Lung microvascular endothelial cell (primary cell): Measurements from ENCODE around the gene DLL4. TPM values are rescaled to one million over a fixed set of nuclear protein-coding genes. Genes with fewer than 3 reads are reported as not detected.

Experiments used
- DNase-seq, 2 donors: peaks; one replicate each; pipeline versions ENCODE4 v3.0.0 to v3.0.0-alpha.2; 2010; ENCODE audit warnings: low read depth in 2 of 2
- total RNA-seq: library from RNA; depleted of rRNA; stranded (reverse); fragments of >200 nt; gene quantifications from 2 replicates; pipeline ENCODE4 v1.2.1, GENCODE V29; 2014

Gene DLL4
- total RNA-seq, 1 donor from 2014 or later: 48.0 TPM

DNA sequence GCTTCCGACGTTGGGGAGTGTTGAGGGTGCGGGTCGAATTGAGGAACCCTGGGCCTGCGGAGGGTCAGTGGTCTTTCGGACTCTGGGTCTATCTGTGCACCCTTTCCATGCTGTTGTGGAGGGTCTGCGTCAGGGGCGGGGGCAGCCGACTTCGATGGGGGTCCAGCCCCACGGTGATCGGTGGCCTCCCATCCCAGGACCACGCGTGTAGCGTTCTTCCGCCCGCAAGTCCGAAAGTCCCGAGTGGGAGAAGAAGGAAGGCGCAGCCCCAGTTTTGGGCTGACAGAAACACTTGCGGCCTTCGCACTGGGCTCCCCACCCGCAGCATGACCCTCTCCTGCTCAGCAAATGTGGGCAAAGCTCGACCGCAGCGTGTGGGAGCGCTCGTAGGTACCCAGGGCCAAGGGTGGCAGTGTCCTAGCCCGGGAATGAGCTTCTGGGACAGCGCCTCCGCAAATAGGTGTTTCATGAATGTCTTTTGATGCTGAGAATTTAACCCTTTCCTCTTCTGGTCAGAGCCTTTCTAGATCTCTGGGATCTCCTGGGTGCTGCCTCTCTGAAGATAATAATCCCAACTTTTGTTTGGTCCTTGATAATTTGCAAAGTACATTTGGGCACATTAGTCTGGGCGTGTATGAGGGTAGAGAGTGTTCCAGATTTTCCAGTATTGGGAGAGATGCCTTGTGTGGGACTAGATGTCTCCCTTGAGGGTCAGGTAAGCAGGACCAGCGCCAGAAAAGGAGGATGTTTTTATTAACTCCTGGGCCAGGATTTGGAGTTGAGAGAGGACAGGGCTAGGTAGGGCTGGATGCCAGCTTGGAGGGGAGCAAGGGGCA is 2.3 kb upstream of the DLL4 start:
- DNase-seq: no peak

DNA sequence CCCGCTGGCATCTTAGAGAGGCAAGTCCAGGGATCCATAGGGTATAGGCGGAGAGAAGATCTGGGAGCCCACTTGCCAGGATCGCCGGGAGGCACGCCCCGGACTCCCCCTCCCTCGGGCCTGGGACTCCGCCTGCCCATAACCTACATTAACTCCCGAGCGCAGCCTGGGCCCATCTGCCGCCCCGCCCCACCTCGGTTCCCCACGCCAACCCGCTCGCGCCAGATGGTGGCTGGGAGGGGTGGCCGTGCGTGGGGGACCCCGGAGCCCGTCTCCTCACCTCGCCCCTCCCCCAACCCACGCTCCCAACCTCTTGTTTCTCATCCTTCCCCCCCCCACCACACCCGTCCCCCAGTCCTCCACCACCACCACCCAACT is 1.7 kb upstream of the DLL4 start:
- DNase-seq: no peak

- DNase-seq: peak in 1 of 2 donors; percentile 31
Measured at GRCh38 chr15:40927873-40928806, 1.0 kb upstream of the DLL4 start.

- DNase-seq: peak; percentile 64 to 77
Measured at GRCh38 chr15:40929660-40930429, 705 bp downstream of the DLL4 start.

- DNase-seq: peak; percentile 97 to 100
Measured at GRCh38 chr15:40930430-40931299, 1.5 kb downstream of the DLL4 start.

DNA sequence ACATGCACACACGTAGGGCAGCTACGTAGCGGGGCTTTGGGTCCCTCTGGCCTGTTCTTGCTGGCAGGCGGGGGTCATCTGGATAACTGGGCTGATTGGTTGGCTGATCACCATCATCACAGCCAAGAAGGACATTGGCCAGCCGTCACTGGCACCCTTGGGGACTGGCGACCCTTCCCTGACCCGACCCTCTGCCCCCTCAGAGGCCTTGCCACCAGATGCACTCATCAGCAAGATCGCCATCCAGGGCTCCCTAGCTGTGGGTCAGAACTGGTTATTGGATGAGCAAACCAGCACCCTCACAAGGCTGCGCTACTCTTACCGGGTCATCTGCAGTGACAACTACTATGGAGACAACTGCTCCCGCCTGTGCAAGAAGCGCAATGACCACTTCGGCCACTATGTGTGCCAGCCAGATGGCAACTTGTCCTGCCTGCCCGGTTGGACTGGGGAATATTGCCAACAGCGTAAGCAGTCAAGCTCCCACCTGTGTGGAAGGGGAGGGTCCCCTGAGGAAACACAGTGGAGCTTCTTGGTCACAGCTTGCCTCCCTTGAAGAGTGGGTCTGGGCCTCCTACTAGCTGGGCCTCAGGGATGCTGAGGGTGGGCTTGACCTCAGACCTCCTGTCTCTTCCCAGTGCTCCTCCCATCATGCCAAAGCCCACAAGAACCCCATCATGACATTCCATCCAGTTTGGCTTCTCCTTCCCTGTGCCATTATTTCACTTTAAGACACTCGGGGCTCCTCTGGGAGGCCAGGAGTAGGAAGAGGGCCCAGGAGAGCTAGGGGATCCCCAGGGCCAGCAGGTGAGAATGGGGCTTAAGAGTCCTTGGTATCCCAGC is 2.4 kb downstream of the DLL4 start:
- DNase-seq: peak in 1 of 2 donors; percentile 66

DNA sequence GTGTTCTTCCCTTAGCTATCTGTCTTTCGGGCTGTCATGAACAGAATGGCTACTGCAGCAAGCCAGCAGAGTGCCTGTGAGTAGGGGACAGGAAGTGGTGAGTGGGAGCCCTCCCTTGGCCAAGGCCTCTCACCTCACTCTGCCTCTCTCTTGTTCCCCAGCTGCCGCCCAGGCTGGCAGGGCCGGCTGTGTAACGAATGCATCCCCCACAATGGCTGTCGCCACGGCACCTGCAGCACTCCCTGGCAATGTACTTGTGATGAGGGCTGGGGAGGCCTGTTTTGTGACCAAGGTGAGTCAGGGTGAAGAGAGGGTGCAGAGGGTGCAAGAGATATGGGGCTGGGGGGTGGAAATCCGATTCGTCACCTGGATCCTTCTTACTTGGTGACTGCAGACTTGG is 3.0 kb downstream of the DLL4 start:
- DNase-seq: peak in 1 of 2 donors; percentile 34

- DNase-seq: no peak
Measured at GRCh38 chr15:40932649-40933516, 3.7 kb downstream of the DLL4 start.

GRCh38 chr15:40933517-40933902 is 4.4 kb downstream of the DLL4 start:
- DNase-seq: no peak

- DNase-seq: no peak
Measured at GRCh38 chr15:40934457-40934856, 5.3 kb downstream of the DLL4 start.

DNA sequence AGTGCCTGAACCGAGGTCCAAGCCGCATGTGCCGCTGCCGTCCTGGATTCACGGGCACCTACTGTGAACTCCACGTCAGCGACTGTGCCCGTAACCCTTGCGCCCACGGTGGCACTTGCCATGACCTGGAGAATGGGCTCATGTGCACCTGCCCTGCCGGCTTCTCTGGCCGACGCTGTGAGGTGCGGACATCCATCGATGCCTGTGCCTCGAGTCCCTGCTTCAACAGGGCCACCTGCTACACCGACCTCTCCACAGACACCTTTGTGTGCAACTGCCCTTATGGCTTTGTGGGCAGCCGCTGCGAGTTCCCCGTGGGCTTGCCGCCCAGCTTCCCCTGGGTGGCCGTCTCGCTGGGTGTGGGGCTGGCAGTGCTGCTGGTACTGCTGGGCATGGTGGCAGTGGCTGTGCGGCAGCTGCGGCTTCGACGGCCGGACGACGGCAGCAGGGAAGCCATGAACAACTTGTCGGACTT is 7.1 kb downstream of the DLL4 start:
- peak in 1 of 2 donors; percentile 28 for DNase-seq

GRCh38 chr15:40936709-40937666 is 7.8 kb downstream of the DLL4 start:
- peak in 1 of 2 donors; percentile 59 for DNase-seq

DNA sequence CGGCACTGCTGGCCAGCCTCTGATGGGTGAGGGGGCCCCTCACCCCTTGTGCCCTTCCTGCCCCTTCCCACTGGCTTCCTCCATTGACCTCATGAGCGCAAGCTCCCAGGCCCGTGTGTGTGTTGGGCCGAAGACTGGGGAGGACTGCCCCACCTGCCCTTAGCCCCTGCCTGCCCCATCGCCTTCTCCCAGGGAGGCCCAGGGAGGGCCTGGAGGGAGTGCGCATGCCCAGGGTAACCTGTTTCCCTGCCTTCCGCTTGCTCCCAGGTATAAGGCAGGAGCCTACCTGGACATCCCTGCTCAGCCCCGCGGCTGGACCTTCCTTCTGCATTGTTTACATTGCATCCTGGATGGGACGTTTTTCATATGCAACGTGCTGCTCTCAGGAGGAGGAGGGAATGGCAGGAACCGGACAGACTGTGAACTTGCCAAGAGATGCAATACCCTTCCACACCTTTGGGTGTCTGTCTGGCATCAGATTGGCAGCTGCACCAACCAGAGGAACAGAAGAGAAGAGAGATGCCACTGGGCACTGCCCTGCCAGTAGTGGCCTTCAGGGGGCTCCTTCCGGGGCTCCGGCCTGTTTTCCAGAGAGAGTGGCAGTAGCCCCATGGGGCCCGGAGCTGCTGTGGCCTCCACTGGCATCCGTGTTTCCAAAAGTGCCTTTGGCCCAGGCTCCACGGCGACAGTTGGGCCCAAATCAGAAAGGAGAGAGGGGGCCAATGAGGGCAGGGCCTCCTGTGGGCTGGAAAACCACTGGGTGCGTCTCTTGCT is 8.8 kb downstream of the DLL4 start:
- DNase-seq: peak; percentile 42 to 69

GRCh38 chr15:40938536-40938870 is 9.4 kb downstream of the DLL4 start:
- peak in 1 of 2 donors; percentile 33 for DNase-seq

DNA sequence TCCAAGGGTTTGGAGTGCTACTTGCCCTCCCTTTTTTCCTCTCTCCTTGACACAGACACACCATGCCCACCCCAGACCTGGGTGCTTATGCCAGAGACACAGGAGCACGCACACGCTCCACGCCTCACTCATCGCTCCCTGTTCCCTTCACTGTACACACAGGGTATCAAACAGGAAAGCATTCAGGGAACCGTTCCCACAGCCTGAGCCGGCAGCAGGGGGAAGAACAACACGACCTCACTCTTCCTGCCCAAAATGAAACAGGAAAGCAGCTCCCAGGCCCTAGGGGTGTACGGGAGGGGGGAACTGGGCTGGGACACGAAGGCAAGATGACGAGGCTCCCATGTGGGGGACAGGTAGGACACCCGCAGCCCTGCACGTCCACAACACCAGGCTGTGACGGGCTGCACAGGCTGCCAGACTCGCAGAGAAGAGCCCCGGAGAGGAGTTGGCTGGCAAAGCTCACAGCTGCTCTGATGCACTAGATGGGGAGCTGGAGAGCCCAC is 11.2 kb downstream of the DLL4 start:
- peak; percentile 90 to 98 for DNase-seq

- DNase-seq: no peak
Measured at GRCh38 chr15:40941068-40941527, 12.0 kb downstream of the DLL4 start.
